Stimulated activated CD8-positive, alpha-beta memory T cell treated with anti-CD3 and anti-CD28 coated beads, Interleukin-15, amount 100 ng/mL, for 4 hours (primary cell): ENCODE data around the gene NT5C.
A peak's percentile ranks its signal among the peaks of the same experiment; 100 is the strongest.

Experiments
- DNase-seq, 2 donors: peaks; one replicate each; pipeline ENCODE4 v3.0.0-alpha.2; 2020; ENCODE audit warnings: low read depth in 2 of 2

NT5C gene

DNA sequence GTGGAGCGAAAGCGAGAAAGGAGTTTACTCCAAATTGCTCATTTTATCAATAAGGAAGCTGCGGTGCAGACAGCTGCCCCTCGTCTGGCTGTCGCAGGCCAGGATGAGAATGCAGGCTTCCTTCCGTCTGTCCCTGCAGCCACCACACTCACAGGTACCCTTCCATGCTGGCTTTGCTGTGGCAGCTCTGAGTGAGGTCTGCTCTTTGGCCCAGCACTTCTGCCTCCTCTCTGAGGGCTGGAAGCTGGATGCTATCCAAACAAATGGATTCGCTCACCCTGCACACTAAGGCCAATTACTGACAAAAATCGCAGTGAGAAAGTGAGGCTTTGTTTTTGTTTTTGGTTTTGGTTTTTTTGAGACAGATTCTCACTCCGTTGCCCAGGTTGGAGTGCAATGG is 14.8 kb downstream of the NT5C start:
- no peak for DNase-seq

DNA sequence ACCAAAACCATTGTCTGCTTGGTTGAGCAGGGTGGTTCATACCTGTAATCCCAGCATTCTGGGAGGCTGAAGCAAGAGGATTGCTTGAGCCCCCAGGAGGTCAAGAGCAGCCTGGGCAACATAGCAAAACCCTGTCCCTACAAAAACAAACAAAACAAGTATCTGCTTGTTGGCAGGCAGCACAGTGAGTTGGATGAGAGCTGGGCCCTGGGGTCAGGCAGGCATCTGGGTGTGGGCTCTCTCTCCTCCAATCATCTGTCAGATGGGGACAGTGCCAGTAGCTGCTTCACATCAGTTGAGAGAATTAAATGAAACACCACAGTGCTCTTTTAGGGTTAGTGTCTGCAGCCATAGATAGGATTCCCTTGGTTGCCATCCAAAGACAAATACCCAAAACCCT is 16.0 kb downstream of the NT5C start:
- DNase-seq: no peak

DNA sequence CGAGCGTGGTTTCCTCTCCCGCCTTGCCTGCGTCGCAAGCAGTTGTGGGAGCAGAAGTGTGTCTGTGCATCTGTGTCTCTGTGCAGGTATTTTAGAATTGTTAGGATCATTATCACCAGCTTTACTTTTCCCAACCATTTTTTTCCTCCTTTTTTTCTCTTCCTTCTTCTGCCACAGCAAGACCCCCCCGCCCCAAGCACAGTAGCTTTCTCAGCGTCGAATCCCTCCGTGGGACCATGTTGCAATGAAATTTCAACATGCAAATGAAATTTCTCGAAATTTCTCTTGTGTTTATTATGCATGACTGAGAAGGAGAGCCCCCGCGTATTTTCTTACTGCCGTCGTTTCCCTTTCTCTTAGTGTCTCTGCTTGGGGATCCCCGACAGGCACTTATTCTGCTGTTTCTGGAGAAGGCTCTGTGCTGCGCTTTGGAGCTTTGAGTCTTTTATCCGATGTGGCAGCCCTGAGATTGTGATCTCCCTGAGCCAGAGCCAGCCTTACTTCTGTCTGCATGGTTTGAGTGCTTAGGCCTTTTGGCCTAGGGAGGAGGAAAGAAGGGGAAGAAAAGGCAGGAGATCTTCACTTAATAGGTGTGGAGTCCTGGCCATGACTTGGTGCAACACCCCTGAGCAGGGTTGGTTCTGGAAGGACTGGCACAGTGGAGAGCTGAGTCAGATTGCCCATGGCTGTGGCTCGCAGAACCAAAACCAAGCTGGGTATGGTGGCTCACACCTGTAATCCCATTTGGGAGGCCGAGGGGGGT is 16.8 kb downstream of the NT5C start:
- DNase-seq: no peak

DNA sequence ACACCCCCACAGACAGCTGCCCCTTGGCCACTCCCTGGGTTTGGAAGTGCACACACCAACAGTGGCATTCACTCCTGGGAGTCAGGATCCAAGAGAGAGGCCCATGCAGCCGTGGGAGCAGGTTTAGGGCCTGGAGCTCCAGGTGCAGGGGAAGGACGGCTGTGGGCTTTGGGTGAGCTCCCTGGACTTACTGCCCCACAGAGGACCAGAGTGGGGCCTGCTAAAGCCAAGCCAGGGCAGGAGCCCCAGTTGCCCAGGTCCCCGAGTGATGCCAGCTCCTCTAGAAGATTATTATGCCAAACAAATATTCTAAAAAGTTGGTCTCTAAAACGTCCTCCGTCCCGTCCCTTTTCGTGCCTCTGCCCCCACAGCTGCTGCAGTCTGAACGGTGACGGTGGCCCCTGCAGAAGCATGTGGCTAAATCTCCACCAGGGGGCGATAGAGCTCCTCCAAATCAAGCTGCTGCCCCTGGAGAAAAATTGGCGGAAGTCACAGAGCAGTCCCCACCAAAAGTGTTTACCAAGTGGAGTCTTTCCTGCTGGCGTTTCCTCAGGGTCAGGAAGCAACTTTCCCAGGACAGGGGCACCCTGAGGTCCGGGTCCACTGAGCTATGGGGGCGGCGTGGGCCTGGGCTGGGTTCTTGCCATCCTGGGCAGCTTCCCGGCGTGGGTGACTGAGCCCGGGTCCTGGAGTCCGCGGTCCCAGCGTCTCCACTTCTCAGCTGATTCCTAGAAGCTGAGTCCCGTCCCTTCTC is 17.6 kb downstream of the NT5C start:
- peak; percentile 65 to 81 for DNase-seq

DNA sequence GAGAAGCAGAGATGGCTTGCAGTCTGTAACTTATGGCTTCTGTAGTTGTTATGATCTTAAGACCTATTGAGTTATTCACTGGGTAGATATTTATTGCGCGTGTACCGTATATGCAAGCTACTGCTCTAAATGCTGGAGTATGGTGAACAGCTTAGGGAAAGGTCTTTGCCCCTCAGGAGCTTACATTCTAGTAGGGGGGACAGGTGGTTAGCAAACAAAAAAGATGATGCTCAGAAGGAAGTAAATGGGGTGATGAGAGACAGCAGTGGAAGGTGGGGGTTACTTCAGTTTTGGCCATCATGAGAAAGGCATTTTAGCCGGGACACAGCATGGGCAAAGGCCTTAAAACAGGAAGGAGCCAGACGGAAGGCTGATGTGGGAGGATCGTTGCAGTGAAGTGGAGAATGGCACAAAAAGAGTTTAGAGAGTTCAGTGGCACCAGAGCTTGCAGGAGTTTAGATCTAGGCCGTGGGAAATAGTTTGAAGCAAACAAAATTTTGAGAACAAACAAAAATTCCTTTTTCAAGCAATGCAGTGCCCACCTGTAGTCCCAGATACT is 19.7 kb downstream of the NT5C start:
- DNase-seq: no peak

DNA sequence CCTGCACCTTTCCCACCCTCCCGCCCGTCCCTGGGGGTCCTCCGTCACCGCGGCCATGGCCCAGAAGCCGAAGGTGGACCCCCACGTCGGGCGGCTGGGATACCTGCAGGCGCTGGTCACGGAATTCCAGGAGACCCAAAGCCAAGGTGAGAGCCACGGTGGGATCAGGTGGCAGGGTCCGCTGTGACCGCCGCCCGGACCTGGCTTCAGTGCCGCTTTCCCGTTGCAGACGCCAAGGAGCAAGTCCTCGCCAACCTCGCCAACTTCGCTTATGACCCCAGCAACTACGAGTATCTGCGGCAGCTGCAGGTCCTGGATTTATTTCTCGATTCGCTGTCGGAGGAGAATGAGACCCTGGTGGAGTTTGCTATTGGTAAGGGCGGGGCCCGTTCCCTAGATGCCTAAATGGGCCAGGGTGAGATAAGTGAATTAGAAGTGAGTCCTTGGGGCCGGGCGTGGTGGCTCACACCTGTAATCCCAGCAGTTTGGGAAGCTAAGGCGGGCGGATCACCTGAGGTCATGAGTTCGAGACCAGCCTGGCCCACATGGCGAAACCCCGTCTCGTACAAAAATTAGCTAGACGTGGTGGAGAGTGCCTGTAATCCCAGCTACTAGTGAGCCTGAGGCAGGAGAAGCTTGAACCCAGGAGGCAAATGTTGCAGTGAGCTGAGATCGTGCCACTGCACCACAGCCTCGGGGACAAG is 21.2 kb downstream of the NT5C start:
- DNase-seq: no peak

DNA sequence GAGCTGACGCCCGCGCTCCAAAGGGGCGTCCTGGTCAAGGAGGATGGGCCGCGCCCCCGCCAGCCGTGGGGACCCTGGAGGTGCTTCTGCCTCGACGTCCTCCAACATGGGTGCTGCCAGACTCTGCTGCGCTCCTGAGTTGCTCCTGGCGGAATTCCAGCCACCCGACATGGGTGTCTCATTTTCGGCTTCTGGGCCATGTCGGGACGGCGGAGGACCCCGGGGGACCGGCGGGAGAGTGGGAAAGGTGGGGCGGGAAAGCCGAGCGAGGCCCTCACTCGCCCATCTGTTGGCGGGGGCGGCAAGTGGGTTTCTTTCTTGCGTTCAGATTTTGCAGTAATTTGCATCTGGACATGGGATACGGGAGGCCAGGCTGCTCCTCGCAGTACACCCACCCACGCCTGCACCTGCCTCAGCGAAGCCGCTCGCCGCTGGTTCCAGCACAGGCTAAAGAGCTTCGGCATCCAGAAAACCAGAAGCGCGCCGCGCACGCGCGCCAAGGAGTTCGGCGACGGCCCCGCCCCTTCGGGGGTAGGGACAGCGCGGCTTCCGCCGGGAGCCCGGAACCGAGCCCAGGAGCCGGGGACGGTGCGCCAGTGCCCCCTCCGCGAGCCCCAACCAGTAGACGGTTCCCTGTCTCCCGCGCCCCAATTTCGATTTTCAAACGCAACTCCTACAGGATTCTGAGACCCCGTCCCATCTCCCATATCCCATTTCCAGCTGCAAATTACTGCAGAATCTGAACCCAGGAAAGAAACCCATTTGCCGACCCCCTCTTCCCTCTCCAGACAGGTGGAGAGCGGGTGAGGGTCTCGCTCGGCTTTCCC is 21.9 kb downstream of the NT5C start, which contains the start of gene ARMC7:
ARMC7 (plus strand) TSS at position 563 of the 827 bp plus-strand sequence. CDS start 320 bp downstream, outside the sequence.
- DNase-seq: peak; percentile 77 to 78

DNA sequence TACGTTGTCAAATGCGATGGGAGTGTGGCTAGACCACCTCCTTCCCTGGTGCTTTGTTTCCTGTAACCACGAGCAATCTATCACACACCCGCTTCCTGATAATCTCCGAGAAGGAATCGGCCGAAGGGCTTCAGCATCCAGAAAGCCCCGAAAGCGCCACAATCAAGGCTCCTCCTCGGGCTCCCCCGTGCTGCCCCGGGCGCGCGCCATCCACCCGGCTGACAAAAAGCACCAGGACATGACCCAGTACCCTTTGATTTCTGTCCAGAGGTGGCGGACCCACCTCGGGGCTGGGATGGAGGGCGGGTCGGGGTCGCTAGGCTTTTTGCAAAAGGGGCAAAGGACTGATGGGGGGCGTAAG is 22.5 kb downstream of the NT5C start:
- DNase-seq: no peak

DNA sequence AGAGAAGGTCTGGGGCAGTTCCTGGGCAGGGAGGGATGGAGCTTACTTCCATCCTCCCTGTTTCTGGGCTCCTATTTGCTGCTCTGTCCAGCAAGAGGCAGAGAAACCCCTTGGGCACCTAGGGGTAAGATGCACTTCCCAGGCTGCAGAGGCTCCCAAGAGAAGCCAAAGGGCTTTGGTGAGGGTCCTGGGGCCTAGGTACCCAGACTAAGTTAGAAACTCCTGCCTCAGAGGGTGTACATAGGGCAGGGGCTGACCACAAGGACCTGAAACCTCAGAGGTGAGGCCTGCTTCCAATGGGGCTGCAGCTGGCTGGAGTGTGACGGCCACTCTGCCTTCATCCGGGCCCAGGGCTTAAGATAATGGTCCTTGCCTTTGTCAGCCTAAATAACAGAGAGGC is 23.3 kb downstream of the NT5C start:
- no peak for DNase-seq

DNA sequence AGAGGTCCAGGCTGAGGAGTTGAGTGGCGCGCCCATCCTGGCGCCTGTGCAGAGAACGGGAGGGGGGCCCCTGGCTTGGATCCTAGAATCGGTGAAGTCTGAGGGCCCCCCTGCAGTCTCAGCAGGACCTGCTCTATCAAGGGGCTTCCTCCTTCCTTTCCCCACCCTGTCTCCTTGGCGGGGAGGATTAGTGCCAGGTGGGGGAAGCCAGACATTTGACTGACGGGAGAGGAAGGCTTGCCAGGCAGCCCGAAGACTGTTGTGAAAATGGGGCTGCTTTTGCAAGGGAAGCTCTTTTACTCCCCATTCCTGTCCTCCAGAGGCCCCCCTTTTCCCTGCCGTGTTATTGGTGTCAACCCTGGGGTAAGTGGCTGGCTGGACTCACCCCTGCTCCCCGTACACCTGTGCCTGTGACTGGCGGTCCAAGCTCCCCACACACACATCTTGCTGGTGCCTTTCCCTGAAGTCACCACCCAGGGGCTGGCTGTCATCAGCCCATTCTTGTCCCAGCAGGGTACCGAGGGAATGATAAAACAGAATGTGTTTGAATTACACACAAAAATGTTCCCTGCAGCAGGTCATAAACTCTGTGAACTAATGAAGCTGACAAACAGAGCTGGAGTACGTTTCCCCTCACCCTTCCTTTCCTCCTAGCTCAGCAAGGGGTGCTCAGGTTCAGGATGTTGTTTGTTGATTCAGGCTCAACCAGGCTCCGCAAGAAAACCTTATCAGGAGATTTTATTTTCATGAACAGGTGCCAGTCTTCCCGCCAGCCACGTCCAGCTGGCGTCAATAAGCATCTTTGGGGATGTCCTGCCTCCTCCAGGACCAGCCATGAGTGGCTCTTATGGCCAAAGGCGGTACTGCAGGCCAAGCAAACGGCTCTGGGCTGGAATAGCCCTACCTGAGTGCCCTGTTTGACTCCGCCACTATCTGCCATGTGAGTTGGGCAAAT is 26.1 kb downstream of the NT5C start:
- no peak for DNase-seq

DNA sequence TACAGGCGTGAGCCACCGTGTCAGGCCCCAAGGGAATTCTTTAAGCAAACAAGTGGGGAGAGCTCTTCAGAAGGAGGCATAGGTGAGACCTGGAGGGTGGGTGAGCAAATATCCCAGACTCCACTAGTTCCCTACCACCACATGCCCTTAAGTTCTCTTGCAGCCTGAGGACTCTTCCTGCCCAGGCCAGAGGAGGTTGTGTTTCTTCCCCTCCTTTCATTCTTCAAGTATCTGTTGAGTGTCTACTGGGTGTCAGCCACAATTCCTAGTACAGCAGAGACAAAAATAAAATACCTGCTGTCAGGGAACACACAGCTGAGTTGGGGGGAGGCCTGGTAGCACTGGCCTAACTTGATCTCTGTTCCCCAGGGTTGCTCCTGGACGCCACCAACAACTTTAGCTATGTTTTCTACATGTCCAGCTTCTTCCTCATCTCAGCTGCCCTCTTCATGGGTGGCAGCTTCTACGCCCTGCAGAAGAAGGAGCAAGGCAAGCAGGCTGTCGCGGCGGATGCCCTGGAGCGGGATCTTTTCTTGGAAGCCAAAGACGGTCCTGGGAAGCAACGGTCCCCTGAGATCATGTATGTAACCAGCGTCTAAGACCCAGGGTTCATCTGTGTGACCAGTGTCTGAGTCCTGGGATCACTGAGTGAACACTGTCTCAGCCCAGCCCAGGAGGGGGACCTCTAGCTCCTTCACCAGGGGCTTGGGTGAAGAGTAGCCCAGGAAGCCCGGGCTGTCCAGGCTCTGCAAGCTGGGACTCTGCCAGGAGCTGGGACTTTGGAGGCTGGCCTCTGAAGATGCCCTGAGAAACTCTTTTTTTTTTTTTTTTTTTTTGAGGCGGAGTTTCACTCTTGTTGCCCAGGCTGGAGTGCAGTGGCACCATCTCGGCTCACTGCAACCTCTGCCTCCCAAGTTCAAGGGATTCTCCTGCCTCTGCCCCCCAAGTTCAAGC is 27.7 kb downstream of the NT5C start:
- no peak for DNase-seq

DNA sequence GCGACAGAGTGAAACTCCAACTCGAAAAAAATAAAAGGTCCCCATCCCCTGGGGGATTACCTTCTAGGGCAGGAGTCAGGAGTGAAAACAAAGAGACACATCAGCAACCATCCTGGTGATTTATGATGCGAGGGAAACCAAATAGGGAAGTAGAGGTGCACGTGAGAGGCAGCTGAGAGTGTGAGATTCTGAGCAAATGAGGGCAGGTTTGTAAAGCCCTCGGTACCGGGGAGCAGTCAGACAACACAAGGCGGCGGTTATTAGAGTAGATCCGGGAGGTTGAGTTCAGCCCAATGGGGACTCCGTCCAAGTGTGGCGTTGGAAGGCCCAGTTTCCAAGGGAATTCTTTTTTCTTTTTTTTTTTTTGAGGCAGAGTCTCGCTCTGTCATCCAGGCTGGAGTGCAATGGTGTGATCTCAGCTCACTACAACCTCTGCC is 29.1 kb downstream of the NT5C start:
- no peak for DNase-seq

DNA sequence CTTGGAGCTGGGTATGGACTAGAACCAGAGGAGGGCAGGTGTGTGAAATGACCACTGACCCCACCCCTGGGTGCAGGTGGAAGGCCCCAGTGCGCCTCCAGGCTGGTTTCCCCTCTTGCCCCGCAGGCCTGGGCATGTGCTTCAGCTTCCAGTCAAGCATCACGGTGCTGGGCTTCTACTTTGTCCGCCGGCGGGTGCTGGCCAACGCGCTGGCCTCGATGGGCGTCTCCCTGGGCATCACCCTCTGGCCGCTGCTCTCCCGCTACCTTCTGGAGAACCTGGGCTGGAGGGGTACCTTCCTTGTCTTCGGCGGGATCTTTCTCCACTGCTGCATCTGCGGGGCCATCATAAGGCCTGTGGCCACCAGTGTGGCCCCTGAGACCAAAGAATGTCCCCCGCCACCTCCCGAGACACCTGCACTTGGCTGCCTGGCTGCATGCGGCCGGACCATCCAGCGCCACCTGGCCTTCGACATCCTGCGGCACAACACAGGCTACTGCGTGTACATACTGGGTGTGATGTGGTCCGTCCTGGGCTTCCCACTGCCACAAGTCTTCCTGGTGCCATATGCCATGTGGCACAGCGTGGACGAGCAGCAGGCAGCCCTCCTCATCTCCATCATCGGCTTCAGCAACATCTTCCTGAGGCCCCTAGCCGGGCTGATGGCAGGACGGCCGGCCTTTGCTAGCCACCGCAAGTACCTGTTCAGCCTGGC is 31.5 kb downstream of the NT5C start:
- no peak for DNase-seq

DNA sequence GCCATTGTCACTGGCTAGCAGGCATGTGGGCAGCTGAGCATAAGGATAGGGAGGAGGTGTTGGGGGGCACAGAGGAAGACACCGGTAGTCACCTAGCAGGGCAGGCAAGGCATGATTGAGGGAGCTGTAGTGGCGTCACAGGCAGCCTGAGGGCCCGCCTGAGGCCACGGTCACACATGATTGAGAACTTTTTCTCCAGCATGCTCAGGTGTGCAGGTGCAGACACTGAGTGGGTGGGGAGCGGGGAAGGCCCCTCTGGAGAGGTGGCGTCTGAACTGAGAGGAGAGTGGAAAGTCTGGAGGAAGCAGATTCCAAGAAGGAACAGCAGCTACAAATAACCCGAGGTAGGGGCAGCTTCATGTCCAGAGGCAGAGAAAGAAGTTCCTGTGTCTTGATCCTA is 32.7 kb downstream of the NT5C start:
- no peak for DNase-seq

DNA sequence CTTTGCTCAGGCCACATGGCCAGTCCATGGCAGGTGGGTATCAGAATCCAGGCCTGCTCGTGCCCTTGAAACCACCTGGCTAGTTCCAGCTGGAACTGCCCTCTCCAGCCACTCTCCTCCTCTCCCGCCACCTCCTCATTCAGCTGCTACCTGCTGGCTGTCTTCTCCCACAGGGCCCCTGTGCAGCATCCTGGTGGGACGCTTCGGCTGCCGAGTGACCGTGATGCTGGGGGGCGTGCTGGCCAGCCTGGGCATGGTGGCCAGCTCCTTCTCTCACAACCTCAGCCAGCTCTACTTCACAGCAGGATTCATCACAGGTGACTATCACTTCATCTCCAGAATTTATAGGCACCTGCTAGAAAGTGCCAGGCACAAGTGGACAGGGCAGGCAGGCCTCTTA is 33.7 kb downstream of the NT5C start:
- no peak for DNase-seq

DNA sequence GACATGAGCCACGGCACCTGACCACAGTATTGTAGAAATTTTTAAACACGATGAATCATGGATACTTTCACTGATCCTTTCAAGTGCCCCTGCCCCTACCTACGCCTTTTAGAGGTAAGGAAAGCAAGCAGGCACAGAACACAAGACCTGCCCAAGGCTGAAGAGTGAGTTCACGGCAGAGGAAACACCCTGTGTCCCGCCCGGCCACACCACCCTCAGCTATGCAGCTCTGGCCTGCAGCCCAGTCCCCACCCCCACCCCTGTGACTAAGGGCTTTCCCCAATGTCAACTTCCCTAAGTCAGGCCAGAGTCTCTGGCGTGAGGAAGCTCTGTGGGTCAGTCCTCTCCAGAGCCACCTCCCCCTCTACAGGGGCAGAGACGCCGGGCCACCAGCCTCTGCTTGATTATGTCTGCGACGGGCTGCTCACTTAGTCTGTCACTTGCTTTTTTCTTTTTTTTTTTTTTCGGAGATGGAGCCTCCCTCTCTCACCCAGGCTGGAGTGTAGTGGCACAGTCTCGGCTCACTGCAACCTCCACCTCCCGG is 35.4 kb downstream of the NT5C start:
- DNase-seq: no peak

DNA sequence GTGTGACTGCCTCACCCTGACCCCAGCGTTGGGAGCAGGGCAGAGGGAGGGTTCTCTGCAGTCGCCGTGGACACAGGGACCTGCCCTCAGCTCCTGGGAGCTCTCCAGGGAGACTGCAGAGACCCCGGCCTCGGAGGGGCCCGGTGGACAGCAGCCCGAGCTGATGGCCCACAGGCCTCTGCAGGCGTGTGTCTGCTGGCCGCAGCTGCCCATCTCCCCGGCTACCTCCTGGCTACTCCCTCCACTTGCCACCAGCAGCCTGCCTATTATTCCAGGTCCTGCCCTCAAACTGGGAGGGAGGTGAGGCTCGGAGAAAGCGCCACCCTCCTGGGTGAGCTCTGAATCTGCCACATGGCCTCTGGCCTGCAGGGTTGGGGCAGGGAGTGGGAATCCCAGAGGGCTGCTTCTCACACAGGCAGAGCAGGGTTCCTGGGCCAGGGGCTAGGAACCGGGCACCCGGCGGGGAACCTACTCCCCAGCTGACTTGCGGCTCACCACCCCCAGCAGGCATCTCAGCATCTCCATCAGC is 36.6 kb downstream of the NT5C start:
- no peak for DNase-seq
